Lower leg skin (tissue), 4 donors: ENCODE data around the gene TOMM6. TPM values are rescaled to one million over a fixed set of nuclear protein-coding genes. Genes with fewer than 3 reads are reported as not detected.
A peak's percentile ranks its signal among the peaks of the same experiment; 100 is the strongest.

ENCODE experiments used
- DNase-seq, 2 donors: peaks; one replicate each; pipeline ENCODE4 v3.0.0-alpha.2; 2019; ENCODE audit warnings: low spot score in 2 of 2
- H3K4me3 ChIP-seq: fragments of 200-600 bp; sonication (generic); 2 replicates; pipeline ENCODE4 v1.5.1; 2017; ENCODE audit warnings: mild to moderate bottlenecking, low read depth; ENCODE audit not compliant: poor library complexity, severe bottlenecking
- CTCF ChIP-seq, 3 donors: fragments of 450-650 bp; IDR thresholded peaks; one replicate each; pipeline ENCODE4 v1.5.1; 2016; ENCODE audit warnings: antibody characterized with exemption in 3 of 3, mild to moderate bottlenecking in 3 of 3, moderate library complexity in 2 of 3
- POLR2A ChIP-seq, 2 donors: fragments of 450-650 bp; IDR thresholded peaks; one replicate each; pipeline ENCODE4 v1.6.1; 2016 to 2017; ENCODE audit warnings: antibody characterized with exemption in 2 of 2, mild to moderate bottlenecking in 1 of 2, moderate library complexity in 1 of 2
- WGBS, 2 donors: methylation state at CpG; one replicate each; pipeline ENCODE4 v1.1.5; 2018; 5-methylcytosine and 5-hydroxymethylcytosine counted together
- intact Hi-C: fragments of 100-400 bp; cut with DNase I; formaldehyde crosslinking; loops from one replicate; pipeline ENCODE4 v1.15.0; 2023; ENCODE audit warnings: low total_unique reads
- total RNA-seq, 4 donors: library from RNA; depleted of rRNA; stranded (reverse); fragments of >200 nt; gene quantifications; one replicate each; pipeline ENCODE4 v1.1.0, GENCODE V29; 2016

Gene TOMM6
- total RNA-seq, 4 donors from 2014 or later, result 90.7 to 136 (median 100) TPM

- no peak overlapping the region for H3K4me3 ChIP-seq
- TF ChIP-seq POLR2A (IDR thresholded peaks at IDR 0.05) (no peak), CTCF (IDR thresholded peaks at IDR 0.05) (no peak)
- no peak for DNase-seq
- intact Hi-C loops, result no loop called here
- 91 to 97% methylated on average over 13 of the region's 13 CpGs for WGBS, 2 donors
Observed at GRCh38 chr6:41775293-41775882, 12.1 kb upstream of the TOMM6 start.

- WGBS, 2 donors, result 85 to 91% methylated on average over 5 of the region's 5 CpGs
- intact Hi-C loops, result no loop called here
- no peak for TF ChIP-seq POLR2A (IDR thresholded peaks at IDR 0.05)
- TF ChIP-seq CTCF (IDR thresholded peaks at IDR 0.05), result no peak
- DNase-seq, result no peak
- H3K4me3 ChIP-seq, result no peak overlapping the region
Observed at GRCh38 chr6:41777551-41778285, 9.8 kb upstream of the TOMM6 start.

GRCh38 chr6:41778895-41779294, 8.6 kb upstream of the TOMM6 start:
- WGBS, 2 donors, result 58 to 64% methylated on average over 6 of the region's 6 CpGs
- DNase-seq, result no peak
- intact Hi-C loops, result no loop called here
- peak overlapping the region; percentile 28 for H3K4me3 ChIP-seq
- TF ChIP-seq CTCF (IDR thresholded peaks at IDR 0.05) (no peak), POLR2A (IDR thresholded peaks at IDR 0.05) (no peak)

GRCh38 chr6:41779336-41779735, 8.2 kb upstream of the TOMM6 start:
- DNase-seq, result no peak
- intact Hi-C loops, result no loop called here
- TF ChIP-seq CTCF (IDR thresholded peaks at IDR 0.05), result no peak
- TF ChIP-seq POLR2A (IDR thresholded peaks at IDR 0.05), result no peak
- H3K4me3 ChIP-seq, result peak overlapping the region; percentile 28
- WGBS, 2 donors, result 2 to 7% methylated on average over 10 to 15 of the region's 16 CpGs

- peak; percentile 97 to 100 for DNase-seq
- intact Hi-C loops, result loop anchor here (5.0 to 10.0 kb wide), 2 partner anchors 145 to 262 kb away; partner anchors contain the start of genes BYSL and MED20
- TF ChIP-seq CTCF (IDR thresholded peaks at IDR 0.05) (peak in 1 of 3 donors; percentile 68), POLR2A (IDR thresholded peaks at IDR 0.05) (no peak)
Observed at GRCh38 chr6:41779788-41780550, 7.5 kb upstream of the TOMM6 start, which contains the start of gene FRS3. TSS of gene FRS3 (minus strand) at chr6:41779900. CDS start at chr6:41776987, 2,913 bp downstream.

More at GRCh38 chr6:41779788-41780550, 7.5 kb upstream of the TOMM6 start, which contains the start of gene FRS3:
- H3K4me3 ChIP-seq, result peak within 1 kb of the TSS; percentile 42
- WGBS, 2 donors, result 1% methylated on average over 33 to 36 of the region's 73 CpGs
